ENCODE data around the gene BORCS8. TPM values are rescaled to one million over a fixed set of nuclear protein-coding genes. Genes with fewer than 3 reads are reported as not detected.

The BORCS8 gene
- total RNA-seq, 1 donor from 2014 or later, result 37.8 TPM

DNA sequence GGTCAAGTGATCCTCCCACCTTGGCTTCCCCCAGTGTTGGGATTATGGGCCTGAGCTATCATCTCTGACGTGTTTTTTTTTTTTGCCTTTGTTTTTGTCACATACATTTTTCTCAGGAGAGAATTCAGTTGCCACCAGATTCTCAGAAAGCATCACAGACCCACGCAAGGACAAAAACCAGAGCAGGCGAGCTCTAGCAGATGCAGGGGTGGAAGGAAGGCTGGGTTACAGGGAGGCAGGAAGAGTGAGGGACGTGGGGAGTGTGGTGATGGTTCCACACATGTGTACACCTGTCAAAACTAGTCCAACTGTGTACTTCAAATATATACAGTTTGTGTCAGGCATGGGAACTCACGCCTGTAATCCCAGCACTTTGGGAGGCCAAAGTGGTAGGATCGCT, 58.0 kb downstream of the BORCS8 start:
- DNase-seq (ENCODE audit: low spot score), result no peak
- Mint-ChIP-seq H3K4me1 (ENCODE audit: low read depth) (peaks cover 22% of the 10 kb centered on the region), H3K27ac (no peak overlapping the region), H3K27me3 (ENCODE audit: insufficient read depth) (no peaks in the 10 kb centered on the region), H3K9me3 (peaks cover 5% of the 10 kb centered on the region), H3K36me3 (ENCODE audit: low read depth) (peaks cover 12% of the 10 kb centered on the region), H3K4me3 (no peak overlapping the region)
- intact Hi-C loops (cut with micrococcal nuclease), result no loop called here

- Mint-ChIP-seq H3K27me3 (ENCODE audit: insufficient read depth) (no peaks in the 10 kb centered on the region), H3K36me3 (ENCODE audit: low read depth) (peaks cover 14% of the 10 kb centered on the region), H3K27ac (no peak overlapping the region), H3K4me3 (no peak overlapping the region), H3K9me3 (peaks cover 5% of the 10 kb centered on the region), H3K4me1 (ENCODE audit: low read depth) (peaks cover 12% of the 10 kb centered on the region)
- intact Hi-C loops (cut with micrococcal nuclease), result no loop called here
- no peak for DNase-seq (ENCODE audit: low spot score)
These were observed 59.0 kb downstream of the BORCS8 start for GRCh38 chr19:19132912-19133311.

GRCh38 chr19:19131989-19132388, 60.0 kb downstream of the BORCS8 start:
- Mint-ChIP-seq H3K27ac (no peak overlapping the region), H3K4me3 (no peak overlapping the region), H3K4me1 (ENCODE audit: low read depth) (peaks cover 3% of the 10 kb centered on the region), H3K9me3 (peaks cover 5% of the 10 kb centered on the region), H3K27me3 (ENCODE audit: insufficient read depth) (no peaks in the 10 kb centered on the region), H3K36me3 (ENCODE audit: low read depth) (peaks cover 15% of the 10 kb centered on the region)
- intact Hi-C loops (cut with micrococcal nuclease), result no loop called here
- no peak for DNase-seq (ENCODE audit: low spot score)

Other genes with a start within 250 kb of the BORCS8 start
- 114 and 128 TPM in 2 replicates for gene SUGP2, start 158.6 kb downstream of the BORCS8 start, total RNA-seq
- 54.9 and 56.5 TPM in 2 replicates for gene ARMC6, start 158.5 kb downstream of the BORCS8 start, total RNA-seq
- 7.8 and 10.8 TPM in 2 replicates for gene SLC25A42, start 128.2 kb downstream of the BORCS8 start, total RNA-seq
- 46.0 and 48.9 TPM in 2 replicates for gene TMEM161A, start 53.7 kb downstream of the BORCS8 start, total RNA-seq
- 1.7 and 2.2 TPM in 2 replicates for gene MEF2B, start 21.9 kb downstream of the BORCS8 start, total RNA-seq
- gene RFXANK, start 106 bp upstream of the BORCS8 start, total RNA-seq, result 101 and 103 TPM in 2 replicates
- 50.9 and 52.0 TPM in 2 replicates for gene NR2C2AP, start 11.3 kb upstream of the BORCS8 start, total RNA-seq
- 0.20 TPM in 1 of 2 replicates, not detected in the other for gene NCAN, start 19.8 kb upstream of the BORCS8 start, total RNA-seq
- not detected in 2 replicates for gene TM6SF2, start 81.1 kb upstream of the BORCS8 start, total RNA-seq
- 76.3 and 79.8 TPM in 2 replicates for gene SUGP1, start 128.4 kb upstream of the BORCS8 start, total RNA-seq
- gene MAU2, start 128.7 kb upstream of the BORCS8 start, total RNA-seq, result 71.4 and 73.4 TPM in 2 replicates
- gene GATAD2A, start 213.5 kb upstream of the BORCS8 start, total RNA-seq, result 139 and 142 TPM in 2 replicates

All from activated T-helper 1 cell treated with anti-CD3 and anti-CD28 coated beads, Interleukin-12 subunit alpha, Interleukin-12 subunit beta, Interleukin-2, Interleukin-4 antibody, amounts not matched to agents 30 ng/mL and 10 ng/mL and 1 ng/mL, durations not matched to agents 14 hours and 24 hours and 36 hours (primary cell).